Urothelium cell line (cell line): ENCODE measurements around the gene SCN5A.

ENCODE experiments used
- DNase-seq: peaks from one replicate; pipeline ENCODE4 v3.0.0; 2011; ENCODE audit warnings: low spot score, mixed read lengths
- FAIRE-seq: peaks from 2 replicates; lab custom pipeline; 2011; peaks lifted over from hg19 to GRCh38; lab: Jason Lieb, UNC

Gene SCN5A

DNA sequence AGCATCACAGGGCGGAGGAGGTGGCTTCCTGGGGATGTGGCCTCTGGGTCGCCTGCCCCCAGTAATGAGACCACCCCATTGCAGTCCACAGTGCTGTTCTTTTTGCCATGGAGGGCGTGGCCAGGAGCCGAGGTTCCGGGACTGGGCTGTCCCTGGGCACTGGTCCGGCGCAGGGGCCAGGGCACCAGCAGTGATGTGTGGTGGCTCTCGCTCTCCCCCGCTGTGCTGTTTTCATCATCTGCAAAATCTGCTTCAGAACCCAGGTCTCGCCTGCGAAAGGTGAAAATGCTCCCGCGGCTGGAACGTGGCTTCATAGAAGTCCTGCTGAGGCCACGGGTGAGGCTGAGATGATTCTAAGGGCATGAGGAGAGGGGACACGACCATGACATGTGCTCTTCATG lies 45.8 kb downstream of the SCN5A start:
- no peak for FAIRE-seq
- no peak for DNase-seq

DNA sequence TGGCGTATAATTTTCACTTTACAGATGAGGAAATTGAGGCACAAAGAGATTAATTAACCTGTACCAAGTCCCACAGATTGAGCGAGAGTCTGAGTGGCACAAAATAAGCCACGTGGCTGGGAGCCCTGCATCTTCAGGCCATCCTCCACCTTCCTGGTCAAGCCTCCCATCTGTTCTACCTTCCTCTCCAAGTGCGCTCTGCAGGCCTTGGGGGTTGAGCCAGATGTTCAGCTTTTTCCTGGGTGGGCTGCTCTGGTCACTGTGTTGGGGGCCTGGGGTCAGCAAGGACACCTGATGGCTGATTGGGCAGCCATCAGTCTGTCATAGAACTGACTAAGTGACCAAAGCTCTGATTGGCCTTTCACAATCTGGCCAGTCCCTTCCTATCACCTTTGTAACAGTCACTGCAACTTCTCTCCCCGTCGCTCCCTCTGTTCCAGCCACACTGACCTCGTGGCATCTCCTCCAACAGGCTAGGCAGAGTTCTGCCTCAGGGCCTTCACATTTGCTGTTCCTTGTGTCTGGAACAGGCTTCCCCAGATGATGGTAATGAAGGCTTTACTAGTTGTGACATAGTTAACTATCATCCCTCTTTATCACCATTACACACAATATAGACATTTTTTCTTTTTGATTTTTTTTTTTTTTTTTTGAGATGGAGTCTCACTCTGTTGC lies 46.8 kb downstream of the SCN5A start:
- no peak for FAIRE-seq
- no peak for DNase-seq

DNA sequence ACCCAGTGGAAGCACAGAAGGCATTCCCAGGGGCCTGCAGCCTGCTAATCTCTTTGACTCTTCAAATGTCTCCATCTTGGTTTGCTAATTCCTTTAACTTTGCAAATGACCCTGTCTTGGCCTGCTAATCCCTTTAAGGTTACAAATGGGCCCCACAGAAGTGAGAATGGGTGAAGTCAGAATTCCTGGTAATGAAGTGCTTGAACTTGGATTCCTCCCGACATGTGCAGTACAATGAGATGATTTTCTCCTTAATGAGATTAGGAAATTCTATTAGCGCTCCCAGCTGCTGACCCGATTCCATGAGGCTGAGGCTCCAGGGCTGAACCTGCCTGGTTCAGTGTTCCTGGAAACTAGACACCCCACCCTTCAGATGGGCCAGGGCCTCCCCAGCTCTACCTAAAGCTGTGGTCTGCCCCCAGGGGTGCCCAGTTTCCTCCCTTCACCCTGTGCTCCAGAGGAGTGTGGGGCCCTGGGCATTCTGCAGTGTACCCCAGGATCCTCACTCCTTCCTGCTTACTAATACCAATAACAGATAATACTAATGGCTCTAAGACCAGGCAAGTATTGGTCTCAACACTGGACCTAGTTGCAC lies 47.4 kb downstream of the SCN5A start:
- DNase-seq (no peak), FAIRE-seq (no peak)

DNA sequence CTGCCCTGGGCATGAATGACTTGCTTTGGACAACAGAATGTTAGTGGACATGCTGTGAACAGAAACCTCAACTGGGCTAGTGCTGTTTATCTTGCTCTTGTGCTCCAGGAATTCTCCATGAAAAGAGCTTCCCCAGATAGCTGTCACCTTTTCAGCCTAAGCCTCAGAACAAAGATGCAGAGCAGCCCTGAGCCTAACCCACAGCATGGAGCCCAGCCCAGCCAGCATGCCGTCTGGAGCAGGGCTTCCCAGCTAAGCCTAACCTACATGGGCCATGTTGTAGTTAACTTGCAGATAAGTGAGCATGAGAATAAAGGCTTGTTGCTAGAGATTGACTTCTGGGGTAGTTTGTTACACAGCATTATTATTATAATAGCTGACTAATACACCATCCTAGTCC lies 48.9 kb downstream of the SCN5A start:
- DNase-seq (no peak), FAIRE-seq (no peak)

DNA sequence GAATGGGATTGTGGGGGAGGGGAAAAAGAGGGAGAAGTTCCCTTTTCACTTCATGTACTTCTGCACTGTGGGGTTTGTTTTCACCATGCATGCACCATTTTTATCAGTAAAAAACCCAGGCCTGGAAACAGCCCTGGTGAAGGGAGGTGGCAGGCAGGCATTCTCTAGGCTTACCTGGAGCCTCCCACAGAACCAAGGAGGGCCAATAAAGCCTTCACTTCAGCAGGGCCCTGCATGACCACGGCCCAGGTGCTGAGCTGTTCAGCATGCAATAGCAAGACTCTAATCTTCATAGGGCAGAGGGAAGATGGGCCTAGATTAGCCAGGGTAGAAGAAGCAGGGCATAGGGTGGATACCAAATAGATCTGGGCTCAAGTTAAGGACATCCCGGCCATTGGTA lies 49.6 kb downstream of the SCN5A start:
- no peak for DNase-seq
- no peak for FAIRE-seq

DNA sequence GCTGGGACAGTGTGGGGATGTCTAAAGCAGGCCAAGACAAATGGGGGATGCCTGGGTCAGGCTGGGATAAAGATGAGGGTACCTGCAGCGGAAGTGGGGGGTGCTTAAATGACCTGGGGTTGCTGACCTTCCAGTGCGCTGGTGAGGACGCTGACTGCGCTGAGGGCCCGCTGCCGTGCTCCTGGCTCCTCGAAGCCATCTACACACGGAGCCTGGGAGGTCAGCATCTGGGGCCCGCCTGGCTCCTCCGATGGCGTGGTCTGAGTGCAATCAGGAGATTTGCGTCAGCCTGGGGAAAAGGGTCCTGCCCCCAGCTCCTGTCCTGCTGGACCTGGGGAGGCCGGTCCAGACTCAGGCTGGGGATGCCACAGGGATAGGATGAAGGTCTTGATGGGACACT lies 50.7 kb downstream of the SCN5A start:
- DNase-seq (no peak), FAIRE-seq (no peak)

DNA sequence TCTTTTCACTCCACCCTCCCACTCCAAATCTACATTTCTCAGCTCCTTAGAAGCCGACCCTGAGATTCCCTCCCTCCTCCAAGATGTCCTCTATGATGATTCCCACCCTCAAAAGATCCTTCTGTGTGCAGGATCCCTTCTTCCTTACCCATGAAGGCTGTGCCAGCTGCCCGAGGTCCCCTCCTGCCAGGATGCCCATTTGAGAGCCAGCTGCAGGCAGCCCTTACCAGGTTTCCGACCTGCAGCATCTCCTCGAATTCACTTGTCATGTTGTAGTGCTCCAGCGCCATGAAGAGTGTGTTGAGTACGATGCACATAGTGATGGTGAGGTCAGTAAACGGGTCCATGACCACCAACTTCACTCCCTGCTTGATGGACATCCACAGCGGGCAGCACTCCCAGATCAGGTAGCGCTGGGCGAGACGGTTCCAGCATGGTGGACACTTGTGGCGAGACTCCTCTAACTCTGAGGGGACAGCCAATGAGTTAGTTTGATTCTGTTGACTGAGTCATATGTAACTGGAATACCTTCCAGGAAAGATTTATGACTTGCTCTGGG lies 51.9 kb downstream of the SCN5A start:
- FAIRE-seq (no peak), DNase-seq (no peak)

DNA sequence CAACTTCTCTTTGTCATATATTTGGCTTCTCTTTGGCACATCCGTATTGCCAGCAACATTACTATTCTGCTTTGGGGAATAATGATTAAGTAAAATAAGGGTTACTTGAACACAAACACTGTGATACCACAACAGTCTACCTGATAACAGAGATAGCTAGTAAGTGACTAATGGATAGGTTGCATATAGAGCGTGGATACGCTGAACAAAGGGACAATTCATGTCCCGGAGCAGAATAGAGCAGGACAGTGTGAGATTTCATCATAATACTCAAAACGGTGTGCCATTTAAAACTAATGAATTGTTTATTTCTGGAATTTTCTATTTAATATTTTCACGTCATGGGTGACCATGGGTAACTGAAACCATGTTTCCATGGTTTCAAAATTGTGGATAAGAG lies 54.1 kb downstream of the SCN5A start:
- FAIRE-seq, result no peak
- no peak for DNase-seq

DNA sequence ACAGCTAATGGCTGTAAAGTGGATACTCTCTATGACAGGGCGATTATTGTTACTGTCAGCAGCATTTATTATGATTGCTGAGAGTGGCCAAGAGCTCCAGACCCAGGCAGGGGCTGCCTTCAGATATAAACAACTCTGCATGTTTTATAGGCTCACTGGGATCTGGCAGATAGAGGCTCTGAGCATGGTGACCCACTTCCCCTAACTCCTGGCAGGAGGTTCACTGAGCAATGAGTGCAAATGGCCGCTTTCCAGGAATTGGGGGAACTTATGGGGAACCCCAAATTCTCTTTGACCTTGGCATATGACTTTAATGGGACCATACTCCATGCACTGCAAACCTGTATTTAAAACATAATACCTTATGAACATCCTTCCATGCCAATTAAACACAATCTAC lies 59.0 kb downstream of the SCN5A start:
- FAIRE-seq (no peak), DNase-seq (no peak)

DNA sequence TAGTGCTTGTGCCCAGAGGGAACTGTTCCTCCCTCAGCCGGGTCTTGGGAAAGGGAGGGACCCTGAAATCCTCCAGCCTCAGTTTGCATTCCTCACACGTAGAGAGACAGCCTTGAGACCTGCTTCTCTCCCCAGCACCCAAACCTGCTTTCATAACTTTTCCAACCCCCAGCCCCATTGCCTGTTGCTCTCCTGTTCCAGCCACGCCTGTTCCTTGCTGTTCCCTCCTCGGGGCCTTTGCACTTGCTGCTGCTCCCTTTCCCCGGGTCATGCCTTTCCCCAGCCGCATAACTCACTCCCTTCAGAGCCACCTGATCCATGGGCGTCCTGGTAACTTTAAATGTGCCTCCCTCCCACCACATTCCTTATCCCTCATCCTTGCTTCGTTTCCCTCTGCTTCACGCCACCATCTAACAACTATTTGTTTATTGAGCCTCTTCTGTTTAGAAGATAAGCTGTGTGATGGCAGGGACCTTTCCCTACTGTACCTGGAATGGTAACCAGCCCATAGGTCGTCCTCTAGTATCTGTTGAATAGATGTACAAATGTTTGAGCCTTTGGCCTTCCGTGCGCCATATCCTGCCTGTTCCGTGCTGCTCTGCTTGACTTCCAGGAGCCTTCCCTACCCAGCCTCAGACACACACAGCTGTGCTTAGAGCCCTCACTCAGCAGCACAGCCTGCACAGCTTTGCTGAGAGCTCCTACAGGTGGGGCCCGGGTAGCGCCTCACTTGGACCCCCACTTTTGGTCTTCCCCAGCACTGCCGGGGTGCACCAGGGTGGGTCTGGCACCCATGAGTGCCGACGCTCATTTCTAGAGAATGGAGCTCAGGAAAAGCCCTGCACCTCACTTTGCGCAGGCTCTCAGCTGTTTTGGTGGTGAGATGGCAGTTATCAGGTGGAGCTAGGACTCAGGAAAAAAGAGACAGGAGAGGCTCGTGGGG lies 60.2 kb downstream of the SCN5A start:
- FAIRE-seq (no peak), DNase-seq (no peak)

DNA sequence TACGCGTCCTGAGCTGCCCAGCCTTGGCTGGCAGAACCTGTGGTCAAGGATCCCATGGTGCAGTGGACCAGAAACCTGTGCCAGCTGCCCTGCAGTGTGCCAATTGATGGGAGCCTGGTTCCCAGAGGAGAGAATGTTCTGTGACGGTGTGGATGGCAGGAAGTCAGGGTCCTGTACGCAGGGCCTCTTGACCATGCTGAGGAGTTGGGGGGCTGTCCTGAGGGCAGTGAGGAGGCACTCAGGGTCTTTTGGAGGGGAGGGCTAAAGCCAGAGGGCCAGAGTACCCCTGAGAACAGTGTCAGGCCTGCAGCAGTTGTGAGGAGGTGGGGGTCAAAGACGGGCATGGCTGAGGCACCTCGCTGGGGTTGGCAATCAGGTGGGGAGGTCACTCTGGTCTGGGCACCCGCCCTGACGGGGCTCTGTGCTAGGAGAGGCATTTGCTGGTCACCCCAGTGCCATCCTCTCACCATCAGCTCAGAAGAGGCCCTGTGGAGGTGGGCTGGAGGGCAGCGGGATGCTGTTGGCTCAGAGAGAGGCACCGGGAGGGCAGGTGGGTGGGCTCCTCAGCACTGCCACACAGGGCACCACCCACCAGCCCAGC lies 61.0 kb downstream of the SCN5A start:
- FAIRE-seq, result no peak

DNA sequence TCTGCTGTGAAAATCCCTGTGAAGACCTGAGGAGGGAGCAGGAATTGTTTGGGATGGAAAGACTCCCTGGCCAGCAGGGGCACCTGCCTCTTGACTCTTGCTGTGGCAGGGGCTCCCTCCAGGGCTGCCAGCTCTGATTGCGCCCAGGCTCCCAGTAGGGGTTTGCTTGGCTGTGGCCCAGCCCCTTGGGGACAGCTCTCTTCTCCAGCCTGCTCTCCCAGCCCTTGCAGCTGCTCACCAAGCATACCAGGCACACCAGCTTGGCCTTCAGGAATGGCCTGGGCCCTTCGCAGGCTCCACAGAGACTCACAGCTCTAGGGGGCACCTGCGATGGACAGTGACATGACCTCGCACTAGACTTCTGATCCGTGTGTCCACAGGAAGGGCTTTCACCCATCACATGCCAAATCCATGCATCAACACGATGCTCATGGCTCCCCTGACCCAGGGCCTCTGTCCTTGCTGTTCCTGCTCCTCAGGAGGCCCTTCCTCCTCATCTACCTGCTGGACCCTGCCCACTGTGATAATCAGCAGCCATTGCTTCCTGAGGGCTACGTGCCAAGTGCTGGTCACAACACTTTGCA lies 61.8 kb downstream of the SCN5A start:
- DNase-seq (no peak), FAIRE-seq (no peak)

More for the DNA sequence above, 61.0 kb downstream of the SCN5A start:
- DNase-seq, result no peak

DNA sequence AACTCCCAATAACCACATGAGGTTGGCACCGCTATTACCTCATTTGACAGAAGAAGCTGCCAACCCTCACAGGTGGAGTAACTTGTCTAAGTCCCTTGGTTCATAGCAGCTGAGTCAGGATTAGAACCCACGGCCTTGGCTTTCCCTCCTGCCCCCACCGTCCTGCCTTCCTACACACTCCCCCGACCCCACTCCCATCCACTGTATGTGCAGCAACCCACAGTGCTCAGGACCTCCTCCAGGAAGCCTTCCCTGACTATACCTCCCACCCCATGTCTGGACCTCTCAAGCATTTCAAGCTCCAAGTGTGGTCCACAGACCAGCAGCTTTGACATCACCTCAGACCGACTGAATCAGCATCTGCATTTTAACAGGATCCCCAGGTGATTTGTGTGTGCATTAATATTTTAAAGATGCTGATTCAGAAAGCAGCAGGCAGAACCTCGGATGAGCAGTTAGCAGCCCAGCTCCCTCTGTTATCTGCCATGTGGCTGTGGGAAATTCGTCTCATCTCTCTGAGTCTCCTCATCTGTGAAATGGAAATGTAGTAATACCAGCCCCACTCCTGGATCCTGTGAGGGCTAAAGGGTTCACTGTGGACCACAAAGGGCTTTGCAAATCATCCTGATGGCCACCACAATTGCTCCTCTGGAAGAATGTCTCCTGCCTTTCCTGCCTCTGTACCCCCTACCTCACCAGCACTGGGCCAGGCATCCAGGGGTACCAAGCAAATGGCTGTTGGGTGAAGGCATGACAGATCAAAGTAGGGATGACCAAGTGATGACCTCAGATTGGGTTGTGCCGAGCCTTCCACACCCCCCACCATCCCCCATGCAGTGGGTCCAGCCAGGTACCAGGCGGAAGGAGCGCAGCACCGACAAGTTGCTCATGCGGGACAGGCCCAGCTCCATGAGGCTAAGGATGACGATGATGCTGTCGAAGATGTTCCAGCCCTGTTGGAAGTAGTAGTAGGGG lies 62.7 kb downstream of the SCN5A start:
- FAIRE-seq, result no peak

DNA sequence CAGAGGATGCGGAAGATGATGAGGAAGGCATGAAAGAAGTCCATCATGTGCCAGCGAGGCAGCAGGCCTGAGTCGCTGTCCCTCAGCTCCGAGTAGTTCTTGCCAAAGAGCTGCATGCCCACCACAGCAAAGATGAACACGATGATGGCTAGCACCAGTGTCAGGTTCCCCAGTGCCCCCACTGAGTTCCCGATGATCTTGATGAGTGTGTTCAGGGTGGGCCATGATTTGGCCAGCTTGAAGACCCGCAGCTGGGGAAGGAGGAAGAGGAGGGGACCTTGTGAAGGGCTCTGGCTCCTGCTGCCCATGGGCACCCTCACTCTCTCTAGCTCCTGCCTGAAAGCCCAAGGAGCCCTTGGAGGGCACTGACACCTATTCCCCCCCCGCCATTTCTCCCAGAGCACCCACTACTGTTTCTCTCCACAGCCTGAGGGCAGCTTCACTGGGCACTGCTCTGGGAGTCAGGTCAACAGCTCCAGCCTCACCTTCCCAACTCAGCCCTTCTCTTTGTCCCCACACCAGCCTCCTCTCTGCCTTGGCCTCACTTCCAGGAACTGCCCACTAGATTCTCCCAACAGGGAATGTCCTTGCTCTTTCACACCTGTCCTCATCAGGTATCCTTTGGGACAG lies 63.6 kb downstream of the SCN5A start:
- FAIRE-seq (no peak), DNase-seq (no peak)

More for the DNA sequence above, 62.7 kb downstream of the SCN5A start:
- no peak for DNase-seq

DNA sequence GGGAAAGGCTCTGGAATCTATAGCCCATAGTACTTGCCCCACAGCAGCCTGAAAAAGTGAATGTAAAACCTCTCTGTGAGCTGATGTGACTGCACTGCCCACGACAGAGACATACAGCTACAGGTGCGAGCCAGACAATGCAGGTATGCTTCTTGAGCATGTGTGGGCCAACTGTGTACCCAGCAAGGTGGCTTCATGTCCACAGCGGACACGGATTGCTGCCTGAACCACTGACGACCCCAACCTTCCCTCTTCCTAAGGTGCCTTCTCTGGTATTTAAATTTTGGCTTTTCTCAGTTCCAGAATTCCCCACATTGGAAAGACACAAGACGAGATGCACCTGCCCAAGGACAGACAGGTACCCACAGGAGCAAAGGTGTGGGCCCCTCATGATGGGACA lies 65.8 kb downstream of the SCN5A start:
- no peak for DNase-seq
- no peak for FAIRE-seq

DNA sequence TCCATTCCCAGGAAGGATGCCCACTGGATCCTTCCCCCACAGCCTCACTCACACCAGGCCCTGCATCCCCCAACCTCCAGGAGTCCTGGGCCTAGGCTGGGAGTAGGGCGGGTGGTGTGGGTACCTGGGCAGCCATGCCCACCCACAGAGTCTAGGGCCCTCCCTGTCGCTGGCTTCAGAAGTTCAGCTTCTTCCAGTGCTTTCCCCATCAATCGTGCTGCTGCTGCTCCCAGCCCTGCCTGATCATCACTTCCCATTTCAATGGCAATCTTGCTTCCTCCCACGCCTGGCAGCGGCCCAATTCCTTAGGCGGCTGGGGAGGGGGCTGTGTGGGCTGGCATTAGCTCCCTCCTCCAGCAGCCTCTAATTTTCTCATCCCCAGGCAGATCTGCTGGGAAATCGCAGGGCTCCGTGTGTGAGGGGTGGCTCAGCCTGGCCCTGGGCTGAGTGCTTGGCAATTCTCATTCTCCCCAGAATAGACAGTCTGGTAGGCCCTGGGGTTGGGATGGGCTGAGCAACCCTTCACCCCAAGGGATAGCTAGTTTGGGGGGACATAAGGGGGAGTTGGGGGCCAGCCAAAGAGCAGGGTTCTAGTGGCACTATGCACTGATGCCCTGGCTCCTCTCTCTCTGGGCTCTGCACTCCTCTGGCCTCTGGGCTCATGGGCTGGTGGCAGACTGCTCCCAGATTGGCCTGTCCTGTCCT lies 66.4 kb downstream of the SCN5A start:
- DNase-seq (no peak), FAIRE-seq (no peak)

DNA sequence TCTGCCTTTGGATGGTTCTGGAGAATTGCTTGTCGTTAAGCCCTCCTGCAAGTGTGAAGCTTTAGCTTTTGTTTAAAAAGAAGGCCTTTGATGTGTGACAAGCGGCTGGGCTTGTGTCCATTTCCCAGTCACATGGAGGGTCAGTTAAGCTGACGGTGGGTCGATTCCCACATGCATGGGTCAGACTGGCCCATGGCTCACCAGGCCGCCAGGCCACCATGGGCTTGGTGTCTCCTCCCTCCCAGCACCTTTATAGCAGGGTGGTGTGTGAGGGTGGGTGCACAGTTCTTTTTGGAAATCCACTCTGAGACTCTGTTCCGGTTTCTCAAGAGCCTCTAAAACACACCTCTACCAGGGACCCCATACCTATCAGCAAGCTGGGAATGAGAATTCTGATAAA lies 67.2 kb downstream of the SCN5A start:
- FAIRE-seq (no peak), DNase-seq (no peak)

DNA sequence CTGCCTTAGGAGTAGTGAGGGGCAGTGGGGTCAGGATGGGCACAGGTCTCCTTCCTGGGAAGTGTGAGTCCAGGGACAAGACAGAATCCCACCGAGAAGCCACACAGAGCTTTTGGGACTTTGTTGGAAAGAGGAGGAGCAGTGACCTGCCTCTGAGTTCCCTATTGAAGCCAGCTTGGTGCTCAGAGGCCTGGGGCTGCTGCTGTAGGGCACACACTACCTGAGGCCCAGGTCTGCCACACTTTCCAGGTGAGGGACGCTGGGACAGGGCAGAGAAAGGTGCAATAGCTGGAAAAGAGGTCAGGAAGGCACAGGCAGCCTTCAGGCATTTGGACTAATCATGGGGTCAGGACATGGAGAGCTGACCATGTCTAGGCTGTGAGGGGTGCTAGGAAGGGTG lies 67.7 kb downstream of the SCN5A start:
- DNase-seq (no peak), FAIRE-seq (no peak)
